GM10847 (cell line): ENCODE data around the gene CTSZ.

Source experiments
- POLR2A ChIP-seq: IDR thresholded peaks from 2 replicates; pipeline ENCODE4 v1.6.1; 2011; ENCODE audit not compliant: insufficient read length; ENCODE audit errors: extremely low read depth

The CTSZ gene

GRCh38 chr20:58967652-58968429, 39.2 kb downstream of the CTSZ start:
- no peak for TF ChIP-seq POLR2A

- no peak for TF ChIP-seq POLR2A
These were observed 41.6 kb downstream of the CTSZ start for GRCh38 chr20:58965270-58966064.

GRCh38 chr20:58963060-58963584, 43.9 kb downstream of the CTSZ start:
- no peak for TF ChIP-seq POLR2A

- TF ChIP-seq POLR2A = no peak
These were observed 47.4 kb downstream of the CTSZ start for GRCh38 chr20:58959652-58960051.

- no peak for TF ChIP-seq POLR2A
These were observed 51.0 kb downstream of the CTSZ start for GRCh38 chr20:58956078-58956477.

- TF ChIP-seq POLR2A = no peak
These were observed 54.0 kb downstream of the CTSZ start for GRCh38 chr20:58953050-58953449.

GRCh38 chr20:58950603-58951002, 56.5 kb downstream of the CTSZ start:
- no peak for TF ChIP-seq POLR2A

- no peak for TF ChIP-seq POLR2A
These were observed 61.0 kb downstream of the CTSZ start for GRCh38 chr20:58945965-58946631.
